GM19239 (cell line): ENCODE data around the gene HNRNPLL.
"Not testable (repeated sequence)": the region's sequence is repeated elsewhere in the genome, so short reads cannot be mapped to it uniquely, and the experiment has no call there.

Experiments
- DNase-seq: peaks from one replicate; pipeline ENCODE4 v3.0.0; 2011; ENCODE audit warnings: low spot score; ENCODE audit not compliant: insufficient read length
- FAIRE-seq: peaks from 2 replicates; lab custom pipeline; 2011; peaks lifted over from hg19 to GRCh38; lab: Jason Lieb, UNC

Gene HNRNPLL

DNA sequence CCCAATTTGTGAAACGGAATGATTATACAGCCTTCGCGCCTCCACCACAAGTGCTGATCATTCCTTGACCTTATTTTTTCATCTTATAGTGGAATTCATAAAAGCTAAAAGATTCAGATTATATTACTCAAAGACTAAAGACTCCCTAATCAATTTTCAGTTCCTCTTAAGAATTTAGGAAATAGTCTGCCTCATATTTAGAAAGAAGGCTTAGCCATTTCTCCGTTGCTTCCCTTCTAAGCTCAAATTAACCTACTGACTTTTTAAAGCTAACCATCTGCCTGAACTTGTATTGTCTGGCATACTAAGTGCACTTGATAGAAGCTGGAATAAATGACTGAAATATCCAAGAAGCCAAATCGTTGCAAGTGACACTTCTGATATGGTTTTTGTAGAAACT is 44.7 kb downstream of the HNRNPLL start:
- DNase-seq: no peak
- FAIRE-seq: no peak

GRCh38 chr2:38557217-38557616 is 45.5 kb downstream of the HNRNPLL start:
- FAIRE-seq (no peak), DNase-seq (no peak)

- DNase-seq (no peak), FAIRE-seq (no peak)
Measured at GRCh38 chr2:38556006-38556801, 46.5 kb downstream of the HNRNPLL start.

- FAIRE-seq: peak; percentile 73
Measured at GRCh38 chr2:38554973-38555595, 47.6 kb downstream of the HNRNPLL start.

GRCh38 chr2:38553554-38553953 is 49.2 kb downstream of the HNRNPLL start:
- no peak for DNase-seq
- no peak for FAIRE-seq

More at GRCh38 chr2:38554973-38555595, 47.6 kb downstream of the HNRNPLL start:
- DNase-seq: no peak

DNA sequence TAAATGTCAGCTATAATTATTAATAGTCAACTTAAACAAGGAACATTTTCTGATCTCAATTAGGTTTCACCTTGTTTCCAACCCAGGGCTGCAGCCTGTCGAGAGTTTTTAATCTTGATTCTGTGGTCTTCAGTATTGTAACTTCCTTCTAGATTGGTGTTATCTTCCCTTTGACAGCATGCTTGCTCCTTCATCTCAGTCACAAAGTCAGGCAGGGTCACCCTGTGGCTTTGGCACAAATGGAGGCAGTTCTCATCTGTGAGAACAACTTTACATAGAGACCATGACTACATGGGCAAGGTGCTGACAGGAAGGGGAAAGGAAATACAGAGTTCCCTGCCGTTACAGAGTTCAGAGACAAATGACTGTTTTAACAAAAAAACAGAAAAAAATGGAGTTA is 50.5 kb downstream of the HNRNPLL start:
- no peak for FAIRE-seq
- no peak for DNase-seq

DNA sequence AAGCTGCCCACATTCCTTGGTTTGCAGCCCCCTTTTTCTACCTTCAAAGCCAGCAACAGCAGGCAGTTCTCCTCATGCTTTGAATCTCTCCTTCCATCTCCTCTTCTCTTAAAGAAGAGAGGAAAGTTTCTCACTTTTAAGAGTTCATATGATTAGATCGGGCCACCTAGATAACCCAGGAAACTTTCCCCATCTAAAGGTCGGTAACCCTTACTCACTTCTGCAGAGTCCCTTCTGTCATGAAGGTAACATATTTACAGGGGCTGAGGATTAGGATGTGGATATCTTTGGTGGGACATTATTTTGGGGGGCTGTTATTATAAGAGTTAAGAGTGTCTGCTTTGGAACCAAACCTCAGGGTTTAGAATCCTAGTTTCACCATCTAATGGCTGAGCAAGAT is 51.0 kb downstream of the HNRNPLL start:
- no peak for DNase-seq
- no peak for FAIRE-seq

- no peak for FAIRE-seq
- DNase-seq: no peak
Measured at GRCh38 chr2:38551171-38551570, 51.6 kb downstream of the HNRNPLL start.

DNA sequence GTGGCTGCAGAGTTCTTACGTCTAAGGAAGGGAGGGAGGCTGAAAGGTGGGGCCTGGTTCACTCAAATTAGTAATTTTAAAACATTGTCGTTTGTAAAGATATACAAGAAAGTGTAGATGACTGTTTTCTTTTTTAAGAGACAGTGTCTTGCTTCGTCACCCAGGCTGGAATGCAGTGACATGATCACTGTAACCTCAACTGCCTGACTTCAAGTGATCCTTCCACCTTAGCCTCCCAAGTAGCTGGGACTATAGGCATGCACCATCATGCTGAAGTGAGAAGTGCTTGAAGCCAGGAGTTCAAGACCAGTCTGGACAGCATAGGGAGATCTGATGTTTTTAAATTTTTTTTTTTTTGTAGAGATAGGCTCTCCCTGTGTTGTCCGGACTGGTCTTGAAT is 52.9 kb downstream of the HNRNPLL start:
- DNase-seq (no peak), FAIRE-seq (no peak)

DNA sequence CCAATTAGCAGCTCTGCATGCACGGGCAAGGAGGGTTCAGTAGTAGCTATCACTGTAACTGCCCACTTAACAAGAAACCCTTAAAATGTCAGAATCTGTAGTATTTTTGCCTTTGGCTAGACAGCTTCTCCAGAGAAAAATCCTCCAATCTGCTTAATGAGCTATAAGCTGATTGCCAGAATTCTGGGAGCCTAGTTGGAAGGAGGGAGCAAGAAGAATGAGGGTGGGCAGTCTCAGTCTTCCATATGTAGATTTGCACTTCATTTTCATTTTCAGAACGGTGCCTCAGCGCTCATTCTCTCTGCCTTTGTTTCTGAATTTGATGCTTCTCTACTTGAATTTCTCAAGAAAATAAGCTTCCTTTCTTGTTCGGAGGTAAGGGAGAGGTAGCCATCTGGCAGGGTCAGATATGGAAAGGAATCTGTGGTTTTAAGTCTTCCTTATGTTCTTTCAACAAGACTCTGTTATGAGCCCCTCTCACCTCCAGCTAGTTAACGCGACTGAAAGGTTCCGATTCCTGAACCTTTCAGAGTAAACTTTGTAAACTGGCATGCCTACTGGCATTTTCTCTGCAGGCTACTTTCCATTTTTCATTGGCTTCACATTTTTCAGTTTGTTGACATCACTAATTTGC is 53.5 kb downstream of the HNRNPLL start:
- FAIRE-seq: no peak

GRCh38 chr2:38547791-38548190 is 54.9 kb downstream of the HNRNPLL start:
- no peak for FAIRE-seq

More for the DNA sequence above, 53.5 kb downstream of the HNRNPLL start:
- no peak for DNase-seq

GRCh38 chr2:38546585-38546984 is 56.1 kb downstream of the HNRNPLL start:
- DNase-seq (no peak), FAIRE-seq (no peak)

More at GRCh38 chr2:38547791-38548190, 54.9 kb downstream of the HNRNPLL start:
- no peak for DNase-seq

DNA sequence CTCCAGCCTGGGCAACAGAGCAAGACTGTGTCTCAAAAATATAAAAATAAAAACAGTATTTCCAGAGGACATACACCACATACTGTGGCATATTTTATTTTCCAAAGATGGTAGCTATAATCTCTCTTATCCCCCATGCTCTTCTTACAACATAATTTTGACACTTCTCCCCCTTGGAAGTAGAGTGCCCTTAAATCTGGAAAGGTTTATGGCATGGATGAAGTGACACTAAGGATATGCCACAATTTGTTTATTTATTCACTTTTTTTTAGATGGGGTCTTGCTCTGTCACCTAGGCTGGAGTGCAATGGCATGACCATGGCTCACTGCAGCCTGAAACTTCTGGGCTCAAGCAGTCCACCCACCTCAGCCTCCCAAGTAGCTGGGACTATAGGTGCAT is 56.7 kb downstream of the HNRNPLL start:
- DNase-seq: no peak
- FAIRE-seq: no peak

- FAIRE-seq, DNase-seq: not testable (repeated sequence)
Measured at GRCh38 chr2:38542248-38542631, 60.5 kb downstream of the HNRNPLL start.

DNA sequence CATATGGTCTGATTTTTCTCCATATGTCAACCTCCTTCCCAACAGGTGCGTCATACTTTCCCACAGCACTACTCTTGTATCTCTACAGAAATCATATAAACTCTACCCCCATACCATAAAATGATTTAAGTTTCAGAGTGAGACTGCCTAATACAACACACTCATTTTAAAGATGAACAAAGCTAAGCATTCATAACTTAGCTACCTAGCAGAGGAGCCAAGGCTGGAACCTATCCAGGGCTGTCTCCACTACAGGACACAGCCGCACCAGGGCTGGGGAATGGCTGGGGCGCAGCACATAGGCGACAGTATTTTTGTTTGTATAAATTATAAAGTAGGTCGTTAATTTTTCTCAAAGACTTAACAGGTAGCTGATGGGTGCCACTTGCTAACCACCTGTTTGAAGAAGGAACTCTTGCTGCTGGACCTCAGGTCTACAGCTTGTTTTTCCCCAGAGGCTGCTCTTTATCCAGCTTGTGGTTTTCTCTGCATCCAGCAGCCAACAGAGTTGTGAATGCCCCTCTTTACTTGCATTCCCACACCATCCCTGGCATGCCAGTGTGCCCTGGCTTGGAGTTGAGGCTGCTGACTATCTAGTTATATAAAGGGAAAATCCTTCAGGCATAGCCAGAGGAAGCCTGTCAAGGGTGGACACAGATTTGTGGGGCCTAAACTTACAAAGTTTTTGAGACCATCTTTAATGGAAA is 62.0 kb downstream of the HNRNPLL start:
- no peak for FAIRE-seq
- DNase-seq: no peak

DNA sequence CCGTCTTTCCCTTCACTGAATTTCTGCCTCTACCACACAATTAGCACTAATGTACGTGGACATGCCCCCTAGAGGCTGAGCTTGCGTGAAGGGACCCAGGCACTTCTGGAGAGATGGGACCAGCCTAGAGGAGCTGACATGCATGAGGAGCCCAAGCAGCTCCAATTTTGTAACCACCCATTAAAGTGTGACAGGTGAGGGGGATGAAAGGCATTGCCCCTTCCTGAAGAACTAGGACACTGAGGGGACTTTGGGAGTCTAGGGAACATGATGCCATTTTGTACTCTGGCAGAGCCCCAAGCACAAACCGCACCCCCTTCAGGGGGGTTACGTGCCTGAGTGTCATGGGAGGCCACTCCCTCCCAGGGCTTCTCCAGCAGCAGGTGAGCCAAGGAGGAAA is 63.6 kb downstream of the HNRNPLL start:
- no peak for DNase-seq
- FAIRE-seq: no peak

- FAIRE-seq (no peak), DNase-seq (no peak)
Measured at GRCh38 chr2:38537937-38538525, 64.7 kb downstream of the HNRNPLL start.

DNA sequence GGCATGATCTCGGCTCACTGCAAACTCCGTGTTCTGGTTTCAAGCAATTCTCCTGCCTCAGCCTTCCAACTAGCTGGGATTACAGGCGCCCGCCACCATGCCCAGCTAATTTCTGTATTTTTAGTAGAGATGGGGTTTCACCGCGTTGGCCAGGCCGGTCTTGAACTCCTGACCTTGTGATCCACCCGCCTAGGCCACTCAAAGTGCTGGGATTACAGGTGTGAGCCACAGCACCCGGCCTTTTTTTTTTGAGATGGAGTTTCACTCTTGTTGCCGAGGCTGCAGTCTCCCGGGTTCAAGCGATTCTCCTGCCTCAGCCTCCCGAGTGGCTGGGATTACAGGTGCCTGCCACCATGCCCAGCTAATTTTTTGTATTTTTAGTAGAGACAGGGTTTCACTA is 65.4 kb downstream of the HNRNPLL start:
- not testable (repeated sequence) for DNase-seq, FAIRE-seq

- FAIRE-seq (no peak), DNase-seq (peak; percentile 60)
Measured at GRCh38 chr2:38535744-38536506, 66.8 kb downstream of the HNRNPLL start.

DNA sequence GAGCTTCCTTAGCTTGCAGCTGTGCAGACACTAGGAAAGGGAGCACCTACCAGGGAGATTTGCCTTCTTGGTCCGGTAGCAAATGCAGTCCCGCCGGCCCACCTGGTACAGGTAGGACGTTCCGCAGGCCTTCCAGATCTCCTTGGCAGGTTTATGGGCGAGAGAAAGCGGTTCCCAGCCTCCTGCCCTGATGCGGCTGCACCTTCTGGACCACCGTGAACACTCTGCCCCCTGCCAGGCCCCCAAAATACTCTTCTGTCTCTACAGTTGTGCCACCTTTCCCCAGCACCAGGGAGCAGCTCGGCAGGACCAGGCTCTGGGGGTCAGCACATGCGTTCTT is 67.4 kb downstream of the HNRNPLL start:
- FAIRE-seq: no peak
- no peak for DNase-seq
